ENCODE results near the gene CRISP1. TPM values are rescaled to one million over a fixed set of nuclear protein-coding genes. Genes with fewer than 3 reads are reported as not detected.

CRISP1 gene
- total and polyA plus RNA-seq, 9 of the 15 experiments (the other 6 are each of a cell fraction or from before 2014, with no cell fraction given): not detected

DNA sequence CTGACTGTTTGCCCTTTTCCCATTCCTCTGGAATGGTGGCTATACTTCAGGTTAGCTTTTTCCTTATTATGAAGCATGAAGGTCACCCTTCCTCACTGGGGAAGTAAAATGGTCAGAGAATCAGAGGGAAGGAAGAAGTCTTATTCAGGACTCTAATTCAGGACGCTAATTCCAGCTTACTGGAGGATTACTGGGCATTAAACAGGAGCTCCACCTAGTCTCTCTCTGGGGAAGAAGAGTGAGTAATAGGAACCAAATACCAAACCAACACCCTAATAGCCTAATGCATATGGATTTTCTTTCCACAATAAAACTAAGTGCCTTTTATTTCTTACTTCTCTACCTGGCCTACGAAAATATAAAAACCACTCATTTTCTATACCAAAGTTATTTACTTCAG, 10.1 kb downstream of the CRISP1 start:
- Histone ChIP-seq H3K4me3 (no peak overlapping the region), H3K36me3 (ENCODE audit: control insufficient read depth, insufficient read depth, low read length) (no peaks in the 10 kb centered on the region), H3K27me3 (ENCODE audit: control insufficient read depth in 2 of 2, insufficient read depth in 2 of 2, low read length in 2 of 2) (no peaks in the 10 kb centered on the region), H3K9ac (ENCODE audit: insufficient read depth in 1 of 2, low read depth in 2 of 2, low read length in 2 of 2) (no peak overlapping the region), H3K9me3 (replicated peaks; ENCODE audit: control insufficient read depth, insufficient read depth, low read depth, low read length) (no peaks in the 10 kb centered on the region), H3K4me1 (replicated peaks in 1 of 2; ENCODE audit: control insufficient read depth in 2 of 2, insufficient read depth in 2 of 2, low read length in 2 of 2) (peaks cover 0 to 7% of the 10 kb centered on the region in 2 experiments; a peak in 1 of 5 replicates), H4K20me1 (replicated peaks; ENCODE audit: control insufficient read depth, insufficient read depth, low read length) (no peaks in the 10 kb centered on the region), H3K4me2 (ENCODE audit: insufficient read depth, low read length) (no peak overlapping the region), H3K79me2 (ENCODE audit: control insufficient read depth, insufficient read depth, low read length) (no peaks in the 10 kb centered on the region), H3K9me1 (ENCODE audit: control insufficient read depth, insufficient read depth, low read length) (no peaks in the 10 kb centered on the region), H2AFZ (ENCODE audit: low read depth, low read length) (peak overlapping the region; percentile 34; the same call in 1 of the 2 replicates), H3K27ac (ENCODE audit: extremely low read depth, low read depth, low read length) (no peak overlapping the region)
- ATAC-seq (no peak), FAIRE-seq (no peak), DNase-seq (ENCODE audit: extremely low read depth in 1 of 4, low spot score in 3 of 4) (no peak)
- no TSS peak for BruUV-seq (replicated peaks)
- 26% methylated on average over 2 of the region's 2 CpGs for WGBS (ENCODE audit: insufficient coverage, low coverage, missing lambda C conversion rate)
- intact Hi-C loops (cut with micrococcal nuclease) (loop anchor here (5.0 kb wide), 1 partner anchor 409 kb away; no protein-coding TSS in a partner anchor), in situ Hi-C loops (cut with MboI) (no loop called here)
- POLR2A ChIA-PET: interaction anchor here (0.7 kb wide), 1 partner anchor 104 kb away, joined by 3 read pairs; no protein-coding TSS in a partner anchor
- CTCF ChIA-PET (ENCODE audit: low intra/inter-chr PET ratio): no interaction called here
- TF ChIP-seq MYNN (IDR thresholded peaks at IDR 0.05): no peak
- TF ChIP-seq MYNN (CRISPR knock-in tag; IDR thresholded peaks at IDR 0.05): no peak
- TF ChIP-seq CREB1 (IDR thresholded peaks at IDR 0.05): no peak
- no peak for TF ChIP-seq CREB1 (CRISPR knock-in tag; IDR thresholded peaks at IDR 0.05)
- TF ChIP-seq CBFA2T3 (IDR thresholded peaks at IDR 0.05): no peak
- TF ChIP-seq, protein P1, sequence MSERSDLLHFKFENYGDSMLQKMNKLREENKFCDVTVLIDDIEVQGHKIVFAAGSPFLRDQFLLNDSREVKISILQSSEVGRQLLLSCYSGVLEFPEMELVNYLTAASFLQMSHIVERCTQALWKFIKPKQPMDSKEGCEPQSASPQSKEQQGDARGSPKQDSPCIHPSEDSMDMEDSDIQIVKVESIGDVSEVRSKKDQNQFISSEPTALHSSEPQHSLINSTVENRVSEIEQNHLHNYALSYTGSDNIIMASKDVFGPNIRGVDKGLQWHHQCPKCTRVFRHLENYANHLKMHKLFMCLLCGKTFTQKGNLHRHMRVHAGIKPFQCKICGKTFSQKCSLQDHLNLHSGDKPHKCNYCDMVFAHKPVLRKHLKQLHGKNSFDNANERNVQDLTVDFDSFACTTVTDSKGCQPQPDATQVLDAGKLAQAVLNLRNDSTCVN (CRISPR knock-in tag; IDR thresholded peaks at IDR 0.05): no peak
- TF ChIP-seq, protein P2, sequence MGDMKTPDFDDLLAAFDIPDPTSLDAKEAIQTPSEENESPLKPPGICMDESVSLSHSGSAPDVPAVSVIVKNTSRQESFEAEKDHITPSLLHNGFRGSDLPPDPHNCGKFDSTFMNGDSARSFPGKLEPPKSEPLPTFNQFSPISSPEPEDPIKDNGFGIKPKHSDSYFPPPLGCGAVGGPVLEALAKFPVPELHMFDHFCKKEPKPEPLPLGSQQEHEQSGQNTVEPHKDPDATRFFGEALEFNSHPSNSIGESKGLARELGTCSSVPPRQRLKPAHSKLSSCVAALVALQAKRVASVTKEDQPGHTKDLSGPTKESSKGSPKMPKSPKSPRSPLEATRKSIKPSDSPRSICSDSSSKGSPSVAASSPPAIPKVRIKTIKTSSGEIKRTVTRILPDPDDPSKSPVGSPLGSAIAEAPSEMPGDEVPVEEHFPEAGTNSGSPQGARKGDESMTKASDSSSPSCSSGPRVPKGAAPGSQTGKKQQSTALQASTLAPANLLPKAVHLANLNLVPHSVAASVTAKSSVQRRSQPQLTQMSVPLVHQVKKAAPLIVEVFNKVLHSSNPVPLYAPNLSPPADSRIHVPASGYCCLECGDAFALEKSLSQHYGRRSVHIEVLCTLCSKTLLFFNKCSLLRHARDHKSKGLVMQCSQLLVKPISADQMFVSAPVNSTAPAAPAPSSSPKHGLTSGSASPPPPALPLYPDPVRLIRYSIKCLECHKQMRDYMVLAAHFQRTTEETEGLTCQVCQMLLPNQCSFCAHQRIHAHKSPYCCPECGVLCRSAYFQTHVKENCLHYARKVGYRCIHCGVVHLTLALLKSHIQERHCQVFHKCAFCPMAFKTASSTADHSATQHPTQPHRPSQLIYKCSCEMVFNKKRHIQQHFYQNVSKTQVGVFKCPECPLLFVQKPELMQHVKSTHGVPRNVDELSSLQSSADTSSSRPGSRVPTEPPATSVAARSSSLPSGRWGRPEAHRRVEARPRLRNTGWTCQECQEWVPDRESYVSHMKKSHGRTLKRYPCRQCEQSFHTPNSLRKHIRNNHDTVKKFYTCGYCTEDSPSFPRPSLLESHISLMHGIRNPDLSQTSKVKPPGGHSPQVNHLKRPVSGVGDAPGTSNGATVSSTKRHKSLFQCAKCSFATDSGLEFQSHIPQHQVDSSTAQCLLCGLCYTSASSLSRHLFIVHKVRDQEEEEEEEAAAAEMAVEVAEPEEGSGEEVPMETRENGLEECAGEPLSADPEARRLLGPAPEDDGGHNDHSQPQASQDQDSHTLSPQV (IDR thresholded peaks at IDR 0.05): no peak
- no peak for TF ChIP-seq FOS (IDR thresholded peaks at IDR 0.05; ENCODE audit: extremely low read depth, insufficient read length)
- TF ChIP-seq ZNF76 (CRISPR knock-in tag; IDR thresholded peaks at IDR 0.05; ENCODE audit: borderline replicate concordance): no peak
- no peak for TF ChIP-seq ZNF316 (IDR thresholded peaks at IDR 0.05)
- TF ChIP-seq, protein P3, sequence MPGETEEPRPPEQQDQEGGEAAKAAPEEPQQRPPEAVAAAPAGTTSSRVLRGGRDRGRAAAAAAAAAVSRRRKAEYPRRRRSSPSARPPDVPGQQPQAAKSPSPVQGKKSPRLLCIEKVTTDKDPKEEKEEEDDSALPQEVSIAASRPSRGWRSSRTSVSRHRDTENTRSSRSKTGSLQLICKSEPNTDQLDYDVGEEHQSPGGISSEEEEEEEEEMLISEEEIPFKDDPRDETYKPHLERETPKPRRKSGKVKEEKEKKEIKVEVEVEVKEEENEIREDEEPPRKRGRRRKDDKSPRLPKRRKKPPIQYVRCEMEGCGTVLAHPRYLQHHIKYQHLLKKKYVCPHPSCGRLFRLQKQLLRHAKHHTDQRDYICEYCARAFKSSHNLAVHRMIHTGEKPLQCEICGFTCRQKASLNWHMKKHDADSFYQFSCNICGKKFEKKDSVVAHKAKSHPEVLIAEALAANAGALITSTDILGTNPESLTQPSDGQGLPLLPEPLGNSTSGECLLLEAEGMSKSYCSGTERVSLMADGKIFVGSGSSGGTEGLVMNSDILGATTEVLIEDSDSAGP (CRISPR knock-in tag; IDR thresholded peaks at IDR 0.05): no peak
- TF ChIP-seq, protein P4, sequence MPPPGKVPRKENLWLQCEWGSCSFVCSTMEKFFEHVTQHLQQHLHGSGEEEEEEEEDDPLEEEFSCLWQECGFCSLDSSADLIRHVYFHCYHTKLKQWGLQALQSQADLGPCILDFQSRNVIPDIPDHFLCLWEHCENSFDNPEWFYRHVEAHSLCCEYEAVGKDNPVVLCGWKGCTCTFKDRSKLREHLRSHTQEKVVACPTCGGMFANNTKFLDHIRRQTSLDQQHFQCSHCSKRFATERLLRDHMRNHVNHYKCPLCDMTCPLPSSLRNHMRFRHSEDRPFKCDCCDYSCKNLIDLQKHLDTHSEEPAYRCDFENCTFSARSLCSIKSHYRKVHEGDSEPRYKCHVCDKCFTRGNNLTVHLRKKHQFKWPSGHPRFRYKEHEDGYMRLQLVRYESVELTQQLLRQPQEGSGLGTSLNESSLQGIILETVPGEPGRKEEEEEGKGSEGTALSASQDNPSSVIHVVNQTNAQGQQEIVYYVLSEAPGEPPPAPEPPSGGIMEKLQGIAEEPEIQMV (tag; conservative IDR thresholded peaks at IDR 0.05; ENCODE audit: low read depth): no peak
- no peak for TF ChIP-seq TAF7 (tag; IDR thresholded peaks at IDR 0.05)
- no peak for TF ChIP-seq NEUROD1 (IDR thresholded peaks at IDR 0.05; ENCODE audit: borderline replicate concordance, low read depth, low read length, partially characterized antibody)
- TF ChIP-seq ESRRB (CRISPR knock-in tag; IDR thresholded peaks at IDR 0.05; ENCODE audit: borderline replicate concordance): no peak
- no peak for TF ChIP-seq GATA2 (CRISPR knock-in tag; IDR thresholded peaks at IDR 0.05)

Measured in K562 (cell line).